GM10266 (cell line): ENCODE results near the gene PRAME.

ENCODE experiments used
- DNase-seq: peaks from one replicate; pipeline ENCODE4 v3.0.0; 2012; ENCODE audit errors: extremely low spot score
- TF ChIP-seq, protein P1 (sequence below): IDR thresholded peaks from 2 replicates; pipeline ENCODE4 v1.5.1; 2012; ENCODE audit warnings: mild to moderate bottlenecking, low read depth; ENCODE audit not compliant: control insufficient read depth, insufficient read depth; ENCODE audit errors: missing control alignments

PRAME gene

DNA sequence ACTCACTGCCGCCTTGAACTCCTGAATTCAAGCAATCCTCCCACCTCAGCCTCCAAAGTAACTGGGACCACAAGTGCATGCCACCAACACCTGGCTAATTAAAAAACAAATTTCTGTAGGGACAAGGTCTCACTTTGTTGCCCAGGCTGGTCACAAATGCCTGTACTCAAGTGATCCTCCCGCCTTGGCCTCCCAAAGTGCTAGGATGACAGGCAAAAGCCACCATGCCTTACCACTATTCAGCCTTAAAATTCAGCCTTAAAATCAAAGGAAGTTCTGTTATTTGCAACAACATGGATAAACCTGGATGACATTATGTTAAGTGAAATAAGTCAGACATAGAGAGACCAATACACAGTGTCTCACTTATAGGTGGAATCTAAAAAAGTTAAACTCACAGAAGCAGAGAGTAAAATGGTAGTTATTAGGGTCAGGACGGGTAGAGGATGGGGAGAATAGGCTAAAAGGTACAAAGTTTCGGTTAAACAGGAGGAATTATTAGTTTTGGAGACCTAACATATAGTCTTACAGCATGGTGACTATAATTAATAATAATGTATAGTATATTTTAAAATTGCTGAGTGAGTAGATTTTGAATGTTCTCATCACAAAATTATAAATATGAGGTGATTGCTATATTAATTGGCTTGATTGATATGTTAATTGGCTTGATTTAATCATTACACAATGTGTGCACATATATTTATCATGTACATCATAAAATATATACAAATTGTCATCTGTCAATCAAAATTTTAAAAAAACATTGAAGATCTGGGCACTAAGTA, 32.7 kb downstream of the PRAME start:
- DNase-seq: no peak
- TF ChIP-seq, protein P1, sequence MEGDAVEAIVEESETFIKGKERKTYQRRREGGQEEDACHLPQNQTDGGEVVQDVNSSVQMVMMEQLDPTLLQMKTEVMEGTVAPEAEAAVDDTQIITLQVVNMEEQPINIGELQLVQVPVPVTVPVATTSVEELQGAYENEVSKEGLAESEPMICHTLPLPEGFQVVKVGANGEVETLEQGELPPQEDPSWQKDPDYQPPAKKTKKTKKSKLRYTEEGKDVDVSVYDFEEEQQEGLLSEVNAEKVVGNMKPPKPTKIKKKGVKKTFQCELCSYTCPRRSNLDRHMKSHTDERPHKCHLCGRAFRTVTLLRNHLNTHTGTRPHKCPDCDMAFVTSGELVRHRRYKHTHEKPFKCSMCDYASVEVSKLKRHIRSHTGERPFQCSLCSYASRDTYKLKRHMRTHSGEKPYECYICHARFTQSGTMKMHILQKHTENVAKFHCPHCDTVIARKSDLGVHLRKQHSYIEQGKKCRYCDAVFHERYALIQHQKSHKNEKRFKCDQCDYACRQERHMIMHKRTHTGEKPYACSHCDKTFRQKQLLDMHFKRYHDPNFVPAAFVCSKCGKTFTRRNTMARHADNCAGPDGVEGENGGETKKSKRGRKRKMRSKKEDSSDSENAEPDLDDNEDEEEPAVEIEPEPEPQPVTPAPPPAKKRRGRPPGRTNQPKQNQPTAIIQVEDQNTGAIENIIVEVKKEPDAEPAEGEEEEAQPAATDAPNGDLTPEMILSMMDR: no peak

DNA sequence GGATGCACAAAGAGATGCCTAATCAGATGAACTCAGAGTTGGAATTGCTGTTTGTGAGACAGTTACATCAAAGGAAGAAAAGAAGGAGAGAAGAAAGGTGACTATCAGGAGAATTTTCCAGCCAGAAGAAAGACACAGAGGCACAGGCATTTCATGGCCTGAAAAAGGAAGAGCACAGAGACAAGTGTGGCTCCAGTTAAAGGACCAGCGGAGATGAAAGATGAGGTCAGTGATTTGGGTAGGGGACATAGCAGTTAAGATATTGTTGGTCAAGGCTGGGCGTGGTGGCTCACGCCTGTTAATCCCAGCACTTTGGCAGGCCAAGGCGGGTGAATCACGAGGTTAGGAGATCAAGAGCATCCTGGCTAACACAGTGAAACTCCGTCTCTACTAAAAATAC, 35.6 kb downstream of the PRAME start:
- TF ChIP-seq, protein P1: no peak
- DNase-seq: no peak

DNA sequence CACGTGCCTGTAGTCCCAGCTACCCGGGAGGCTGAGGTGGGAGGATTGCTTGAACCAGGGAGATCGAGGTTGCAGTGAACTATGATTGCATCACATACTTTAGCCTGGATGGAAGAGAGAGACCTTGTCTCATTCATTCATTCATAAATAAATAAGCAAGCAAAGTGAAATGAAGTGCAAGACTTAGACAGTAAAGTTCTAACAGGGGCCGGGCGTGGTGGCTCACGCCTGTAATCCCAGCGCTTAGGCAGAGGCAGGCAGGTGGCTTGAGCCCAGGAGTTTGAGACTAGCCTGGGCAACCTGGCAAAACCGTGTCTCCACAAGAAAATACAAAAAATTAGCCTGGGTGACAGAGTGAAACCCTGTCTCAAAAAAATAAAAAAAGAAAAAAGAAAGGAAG, 37.4 kb downstream of the PRAME start:
- TF ChIP-seq, protein P1: no peak
- DNase-seq: no peak

DNA sequence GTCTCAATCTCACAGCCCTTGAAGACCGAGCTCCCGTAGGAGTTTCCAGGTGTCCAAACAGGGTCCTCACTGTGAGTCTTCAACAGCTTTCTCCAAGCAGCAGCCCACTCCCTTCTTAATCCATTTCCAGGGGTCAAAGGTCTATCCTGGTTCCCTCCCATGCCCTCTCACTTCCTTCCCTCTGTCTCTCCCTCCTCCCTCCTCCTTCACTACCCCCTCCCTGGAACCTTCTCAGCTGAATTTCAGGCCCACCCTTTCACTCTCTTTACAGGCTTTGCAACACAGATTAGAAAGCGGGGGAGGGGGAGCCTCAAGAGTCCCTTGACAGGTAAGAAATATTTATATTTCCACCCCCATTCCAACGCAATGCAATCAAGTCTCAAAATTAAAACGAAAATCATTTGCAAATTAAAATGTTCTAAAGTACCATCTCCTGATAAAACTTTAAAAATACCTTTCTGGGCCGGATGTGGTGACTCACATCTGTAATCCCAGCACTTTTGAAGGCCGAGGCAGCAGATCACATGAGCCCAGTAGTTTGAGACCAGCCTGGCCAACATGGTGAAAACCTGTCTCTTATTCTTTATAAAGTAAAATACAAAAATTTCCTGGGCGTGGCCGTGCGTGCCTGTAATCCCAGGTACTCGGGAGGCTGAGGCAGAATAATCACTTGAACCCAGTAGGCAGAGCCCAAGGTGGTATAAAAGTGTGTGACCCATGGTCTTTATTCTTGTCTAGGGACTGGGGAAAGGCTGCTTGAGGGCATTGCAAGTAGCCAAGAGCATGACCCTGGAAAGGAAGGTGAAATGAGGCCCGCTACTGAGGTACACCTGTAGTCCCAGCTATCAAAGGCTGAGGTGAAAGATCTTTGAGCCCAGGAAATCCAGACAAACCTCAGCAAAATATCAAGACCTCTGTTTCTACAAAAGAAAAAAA, 38.1 kb downstream of the PRAME start:
- DNase-seq: no peak
- TF ChIP-seq, protein P1: no peak

DNA sequence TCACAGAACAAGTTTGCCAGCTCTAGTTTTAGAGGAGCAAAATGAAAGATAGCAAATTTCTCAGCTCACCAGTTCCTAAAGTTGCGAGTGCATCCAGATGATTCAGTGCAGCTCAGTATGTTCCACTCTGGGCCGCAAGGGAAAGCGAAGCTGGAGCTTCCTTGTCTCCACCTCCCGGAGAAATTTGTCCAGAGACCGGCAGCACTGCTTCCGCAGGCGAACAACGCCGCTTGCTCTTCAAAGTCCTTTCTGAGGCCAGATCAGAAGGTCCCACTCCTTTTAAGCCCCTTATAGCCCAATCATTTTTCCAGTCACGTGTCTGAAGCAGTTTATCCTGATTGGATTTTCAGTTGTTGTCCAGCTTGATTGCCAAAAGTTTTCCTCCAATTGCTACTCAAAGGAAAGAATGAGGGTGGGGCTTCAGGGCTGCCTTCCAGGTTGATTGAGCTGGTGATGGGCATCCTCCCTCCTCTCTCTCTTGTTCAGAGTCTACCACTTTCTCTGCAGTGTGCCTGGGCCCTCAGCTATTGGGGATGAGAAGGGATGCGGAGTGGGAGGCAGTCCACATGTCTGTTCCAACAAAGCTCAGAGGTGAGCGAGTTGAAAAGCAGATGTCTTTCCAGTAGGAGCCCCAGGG, 38.9 kb downstream of the PRAME start, which contains the start of gene ZNF280A:
TSS of gene ZNF280A (minus strand) at position 251 of the 637 bp plus-strand sequence. CDS start 4,640 bp downstream, outside the sequence.
- DNase-seq: no peak
- TF ChIP-seq, protein P1: no peak

DNA sequence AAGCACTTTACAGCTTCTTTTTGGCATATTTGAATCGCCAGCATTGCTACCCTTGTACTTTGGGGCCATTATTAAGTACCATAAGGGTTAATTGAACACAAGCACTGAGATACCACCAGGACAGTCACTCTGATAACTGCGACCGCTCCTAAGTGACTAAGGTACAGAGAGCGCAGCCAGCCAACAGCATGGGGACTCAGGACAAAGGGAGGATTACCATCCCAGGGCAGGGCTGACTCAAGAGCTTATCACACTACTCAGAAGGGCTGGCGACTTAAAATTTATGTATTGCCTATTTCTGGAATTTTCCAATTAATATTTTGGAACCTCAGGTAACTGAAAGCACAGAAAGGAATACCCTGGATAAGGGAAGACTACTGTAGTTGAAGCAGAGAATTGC, 39.5 kb downstream of the PRAME start:
- no peak for DNase-seq
- TF ChIP-seq, protein P1: no peak
